ENCODE results near the gene FOSB. TPM values are rescaled to one million over a fixed set of nuclear protein-coding genes. Genes with fewer than 3 reads are reported as not detected.

The FOSB gene
- total and polyA plus RNA-seq, 9 of the 15 experiments (the other 6 are each of a cell fraction or from before 2014, with no cell fraction given): 0.11 to 2.7 (median 0.73) TPM

GRCh38 chr19:45467456-45468158 lies at the start of gene FOSB (continued):
- TF ChIP-seq ZHX1 (conservative IDR thresholded peaks at IDR 0.05; ENCODE audit: low read length) (no peak), THRAP3 (IDR thresholded peaks at IDR 0.05; ENCODE audit: borderline replicate concordance) (no peak), ZNF143 (CRISPR knock-in tag; IDR thresholded peaks at IDR 0.05) (no peak), ZFX (CRISPR knock-in tag; IDR thresholded peaks at IDR 0.05) (0 out of 2 replicates have a peak, but pooled peaks have one; percentile 6), TEAD2 (tag; IDR thresholded peaks at IDR 0.05) (no peak), PYGO2 (tag; IDR thresholded peaks at IDR 0.05) (no peak), POLR2AphosphoS2 (IDR thresholded peaks at IDR 0.05; ENCODE audit: low read length) (no peak), PCBP1 (IDR thresholded peaks at IDR 0.05; ENCODE audit: low read depth, low read length, poor library complexity, severe bottlenecking) (no peak), HNRNPLL (IDR thresholded peaks at IDR 0.05; ENCODE audit: low read depth, low read length, poor library complexity, severe bottlenecking) (no peak), RBFOX2 (IDR thresholded peaks at IDR 0.05; ENCODE audit: low read depth, low read length) (peak; percentile 82), ETV1 (tag; conservative IDR thresholded peaks at IDR 0.05; ENCODE audit: low read depth) (no peak), CBFA2T3 (IDR thresholded peaks at IDR 0.05) (no peak), BRF1 (IDR thresholded peaks at IDR 0.05; ENCODE audit: borderline replicate concordance, extremely low read depth, insufficient read length) (no peak), ZNF764 (CRISPR knock-in tag; IDR thresholded peaks at IDR 0.05; ENCODE audit: low read depth) (no peak), ZNF121 (CRISPR knock-in tag; conservative IDR thresholded peaks at IDR 0.05) (no peak), STAT5A (IDR thresholded peaks at IDR 0.05; ENCODE audit: borderline replicate concordance, low read length) (no peak), KLF1 (tag; IDR thresholded peaks at IDR 0.05) (no peak), FOXK1 (CRISPR knock-in tag; IDR thresholded peaks at IDR 0.05; ENCODE audit: borderline replicate concordance) (no peak), ZC3H8 (IDR thresholded peaks at IDR 0.05) (no peak), GMEB1 (CRISPR knock-in tag; IDR thresholded peaks at IDR 0.05) (peak; percentile 58; the same call in 1 of the 2 replicates)
- TF ChIP-seq, protein P1, sequence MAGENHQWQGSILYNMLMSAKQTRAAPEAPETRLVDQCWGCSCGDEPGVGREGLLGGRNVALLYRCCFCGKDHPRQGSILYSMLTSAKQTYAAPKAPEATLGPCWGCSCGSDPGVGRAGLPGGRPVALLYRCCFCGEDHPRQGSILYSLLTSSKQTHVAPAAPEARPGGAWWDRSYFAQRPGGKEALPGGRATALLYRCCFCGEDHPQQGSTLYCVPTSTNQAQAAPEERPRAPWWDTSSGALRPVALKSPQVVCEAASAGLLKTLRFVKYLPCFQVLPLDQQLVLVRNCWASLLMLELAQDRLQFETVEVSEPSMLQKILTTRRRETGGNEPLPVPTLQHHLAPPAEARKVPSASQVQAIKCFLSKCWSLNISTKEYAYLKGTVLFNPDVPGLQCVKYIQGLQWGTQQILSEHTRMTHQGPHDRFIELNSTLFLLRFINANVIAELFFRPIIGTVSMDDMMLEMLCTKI (IDR thresholded peaks at IDR 0.05; ENCODE audit: partially characterized antibody): no peak
